LNCaP clone FGC (cell line): ENCODE data around the gene NAA15.
"Not testable (repeated sequence)": the region's sequence is repeated elsewhere in the genome, so short reads cannot be mapped to it uniquely, and the experiment has no call there.

ENCODE experiments used
- DNase-seq: peaks from one replicate; pipeline ENCODE4 v3.0.0-alpha.2; 2011; ENCODE audit warnings: low read depth
- H3K4me3 ChIP-seq: 2 replicates; pipeline ENCODE4 v1.5.1; 2011; ENCODE audit warnings: mild to moderate bottlenecking, low read depth, low read length, control low read depth
- CTCF ChIP-seq: IDR thresholded peaks from 2 replicates; pipeline ENCODE4 v1.5.1; 2012; ENCODE audit warnings: mild to moderate bottlenecking; ENCODE audit not compliant: control insufficient read depth, insufficient read depth; ENCODE audit errors: extremely low read depth

The NAA15 gene

DNA sequence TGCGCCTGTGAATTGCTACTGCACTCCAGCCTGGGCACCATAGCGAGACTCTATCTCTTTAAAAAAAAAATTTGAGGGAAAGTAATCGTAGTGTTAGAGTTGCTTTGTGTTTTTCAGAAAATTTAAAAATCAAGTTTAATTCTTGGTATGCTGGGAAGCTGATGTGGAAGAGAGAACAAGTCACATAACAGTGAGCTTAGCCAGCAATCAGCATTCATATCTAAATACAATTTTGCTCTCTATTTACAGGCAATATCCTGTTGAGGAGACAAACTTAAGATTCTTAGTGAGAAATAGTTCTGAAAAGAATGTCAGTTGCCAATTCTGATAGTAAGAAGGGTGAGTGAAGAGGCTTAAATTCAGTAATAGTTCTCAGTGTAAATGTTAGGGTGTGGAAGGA is 10.6 kb downstream of the NAA15 start:
- H3K4me3 ChIP-seq: no peak overlapping the region
- no peak for DNase-seq
- TF ChIP-seq CTCF: no peak

GRCh38 chr4:139312552-139313332 is 11.4 kb downstream of the NAA15 start:
- no peak overlapping the region for H3K4me3 ChIP-seq
- no peak for TF ChIP-seq CTCF
- no peak for DNase-seq

DNA sequence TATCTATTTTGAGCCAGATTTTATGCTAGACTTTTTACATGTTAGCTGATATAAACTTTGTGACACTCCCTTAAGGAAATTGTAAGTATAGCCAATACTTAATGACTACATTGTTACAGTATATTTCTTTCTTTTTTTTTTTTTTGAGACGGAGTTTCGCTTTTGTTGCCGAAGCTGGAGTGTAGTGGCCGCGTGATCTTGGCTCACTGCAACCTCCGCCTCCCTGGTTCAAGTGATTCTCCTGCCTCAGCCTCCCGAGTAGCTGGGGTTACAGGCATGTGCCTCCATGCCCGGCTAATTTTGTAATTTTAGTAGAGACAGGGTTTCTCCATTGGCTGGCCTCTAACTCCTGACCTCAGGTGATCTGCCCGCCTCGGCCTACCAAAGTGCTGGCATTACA is 12.1 kb downstream of the NAA15 start:
- DNase-seq: not testable (repeated sequence)

GRCh38 chr4:139314047-139314800 is 12.9 kb downstream of the NAA15 start:
- DNase-seq: no peak
- no peak for TF ChIP-seq CTCF
- H3K4me3 ChIP-seq: no peak overlapping the region

More for the DNA sequence above, 12.1 kb downstream of the NAA15 start:
- H3K4me3 ChIP-seq: not testable (repeated sequence)

DNA sequence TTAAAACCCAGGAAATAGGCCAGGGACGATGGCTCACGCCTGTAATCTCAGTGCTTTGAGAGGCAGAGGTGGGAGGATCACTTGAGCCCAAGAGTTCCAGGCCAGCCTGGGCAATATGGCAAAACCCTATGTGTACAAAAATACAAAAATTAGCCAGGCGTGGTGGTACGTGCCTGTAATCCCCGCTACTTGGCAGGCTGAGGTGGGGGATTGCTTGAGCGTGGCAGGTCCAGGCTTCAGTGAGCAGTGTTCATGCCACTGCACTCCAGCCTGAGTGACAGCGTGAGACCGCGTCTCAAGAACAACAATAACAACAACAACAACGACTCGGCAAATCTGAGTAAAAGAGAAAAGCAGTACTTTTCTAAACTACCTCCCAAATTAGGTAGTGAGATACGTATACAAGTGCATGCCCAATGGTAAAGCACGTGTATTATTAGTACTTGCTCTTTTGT is 13.9 kb downstream of the NAA15 start:
- no peak overlapping the region for H3K4me3 ChIP-seq
- no peak for TF ChIP-seq CTCF
- DNase-seq: no peak

GRCh38 chr4:139316733-139317132 is 15.4 kb downstream of the NAA15 start:
- H3K4me3 ChIP-seq: no peak overlapping the region
- DNase-seq: no peak
- no peak for TF ChIP-seq CTCF

DNA sequence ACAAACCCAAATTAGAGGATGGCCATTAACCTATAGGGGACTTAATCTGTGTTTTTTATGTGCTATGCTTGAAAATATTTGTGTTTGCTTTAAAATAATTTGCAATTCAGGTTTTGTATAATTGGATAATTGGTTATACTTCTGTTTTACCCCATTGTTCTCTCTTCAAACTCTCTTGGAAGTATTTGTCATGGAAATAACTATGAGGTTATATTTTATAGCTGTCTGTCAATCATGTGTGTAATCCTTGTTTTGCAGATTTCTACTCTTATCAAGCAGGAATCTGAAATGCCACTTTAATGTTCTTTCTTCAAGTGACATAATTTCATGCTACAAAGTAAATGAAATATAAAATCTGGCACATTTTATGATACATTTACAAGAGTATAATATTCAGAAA is 16.3 kb downstream of the NAA15 start:
- no peak for DNase-seq
- no peak overlapping the region for H3K4me3 ChIP-seq
- no peak for TF ChIP-seq CTCF
